H1 (cell line): Measurements from ENCODE around the gene PLCL1.

Experiments used
- BRCA1 ChIP-seq: IDR thresholded peaks from 2 replicates; pipeline ENCODE4 v1.6.1; 2012; ENCODE audit warnings: low read depth, low read length, improper control_type of control experiment
- CEBPB ChIP-seq: IDR thresholded peaks from 2 replicates; pipeline ENCODE4 v1.6.1; 2012; ENCODE audit warnings: low read depth, low read length
- CHD2 ChIP-seq: IDR thresholded peaks from 2 replicates; pipeline ENCODE4 v1.6.1; 2012; ENCODE audit warnings: low read length, improper control_type of control experiment
- CTCF ChIP-seq, 3 experiments: IDR thresholded peaks; 1 replicate in 2 of 3; 2 replicates in 1 of 3; pipeline versions ENCODE4 v1.5.1 to v1.6.1; 2011; ENCODE audit warnings: low read length in 3 of 3, mild to moderate bottlenecking in 3 of 3, inconsistent platforms in 2 of 3, low read depth in 1 of 3, moderate library complexity in 1 of 3; ENCODE audit not compliant: insufficient read depth in 1 of 3; ENCODE audit errors: control extremely low read depth in 1 of 3
- EP300 ChIP-seq, 2 experiments: IDR thresholded peaks; 1 replicate in 1 of 2; 2 replicates in 1 of 2; pipeline ENCODE4 v1.6.1; 2011 to 2012; ENCODE audit warnings: low read depth in 2 of 2, low read length in 2 of 2, mild to moderate bottlenecking in 2 of 2, borderline replicate concordance in 1 of 2, inconsistent platforms in 1 of 2, moderate library complexity in 1 of 2
- EZH2 ChIP-seq: fragments of 200-600 bp; sonication (generic); IDR thresholded peaks from 2 replicates; pipeline ENCODE4 v1.7.1; 2012; ENCODE audit warnings: low read depth, mild to moderate bottlenecking, moderate library complexity, low read length, inconsistent platforms; ENCODE audit not compliant: severe bottlenecking
- POLR2AphosphoS5 ChIP-seq: IDR thresholded peaks from 2 replicates; pipeline ENCODE4 v1.6.1; 2011; ENCODE audit warnings: low read depth, low read length
- RFX5 ChIP-seq: IDR thresholded peaks from 2 replicates; pipeline ENCODE4 v1.6.1; 2011; ENCODE audit warnings: low read depth, low read length, improper control_type of control experiment, borderline replicate concordance
- SIN3A ChIP-seq, 2 experiments: IDR thresholded peaks in 1 of 2; conservative IDR thresholded peaks in 1 of 2; 2 replicates each; pipeline ENCODE4 v1.6.1; 2011 to 2012; ENCODE audit warnings: low read length in 2 of 2, improper control_type of control experiment in 1 of 2, low read depth in 1 of 2, mild to moderate bottlenecking in 1 of 2
- TCF12 ChIP-seq: IDR thresholded peaks from 2 replicates; pipeline ENCODE4 v1.6.1; 2011; ENCODE audit warnings: low read depth, mild to moderate bottlenecking, low read length
- USF2 ChIP-seq: IDR thresholded peaks from 2 replicates; pipeline ENCODE4 v1.6.1; 2011; ENCODE audit warnings: low read length, improper control_type of control experiment
- ZNF274 ChIP-seq: IDR thresholded peaks from 2 replicates; pipeline ENCODE4 v1.7.0; 2012; ENCODE audit warnings: low read length, borderline replicate concordance; ENCODE audit errors: extremely low read depth
- TF ChIP-seq, protein P1 (sequence below): IDR thresholded peaks from 2 replicates; pipeline ENCODE4 v1.6.1; 2011; ENCODE audit warnings: low read depth, mild to moderate bottlenecking, low read length; ENCODE audit not compliant: insufficient read depth

DNA sequence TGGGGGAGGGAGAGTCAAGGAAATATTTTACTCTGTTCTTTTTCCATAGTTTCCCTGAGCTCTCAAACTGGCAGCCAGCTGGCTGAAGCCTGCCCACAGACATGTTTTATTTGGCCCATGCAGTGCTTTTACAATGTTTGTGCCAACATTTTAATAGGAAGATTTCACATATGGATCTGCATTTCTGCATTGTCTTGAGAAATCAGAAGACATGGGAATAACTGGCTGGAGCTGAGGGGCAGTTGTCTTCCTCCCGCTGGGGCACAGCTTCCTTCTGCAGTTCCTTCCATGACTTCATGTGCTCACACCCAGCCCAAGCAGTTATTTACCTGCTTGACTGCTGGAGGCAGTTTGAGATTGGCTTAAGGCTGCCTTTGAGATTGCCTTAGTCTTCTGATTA, 74.4 kb downstream of the PLCL1 start:
- TF ChIP-seq CTCF (IDR thresholded peaks at IDR 0.05; ENCODE audit: control extremely low read depth in 1 of 3, insufficient read depth in 1 of 3, low read depth in 1 of 3, low read length in 3 of 3), result no peak
- no peak for TF ChIP-seq TCF12
- TF ChIP-seq, protein P1, sequence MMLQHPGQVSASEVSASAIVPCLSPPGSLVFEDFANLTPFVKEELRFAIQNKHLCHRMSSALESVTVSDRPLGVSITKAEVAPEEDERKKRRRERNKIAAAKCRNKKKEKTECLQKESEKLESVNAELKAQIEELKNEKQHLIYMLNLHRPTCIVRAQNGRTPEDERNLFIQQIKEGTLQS, result no peak
- no peak for TF ChIP-seq EP300 (IDR thresholded peaks at IDR 0.05; ENCODE audit: borderline replicate concordance in 1 of 2, low read depth in 2 of 2, low read length in 2 of 2)
- no peak for TF ChIP-seq BRCA1
- TF ChIP-seq SIN3A (conservative IDR thresholded peaks at IDR 0.05 in 1 of 2, IDR thresholded peaks at IDR 0.05 in 1 of 2; ENCODE audit: low read depth in 1 of 2, low read length in 2 of 2), result no peak
- TF ChIP-seq EZH2, result no peak
- TF ChIP-seq CHD2, result no peak
- no peak for TF ChIP-seq CEBPB
- TF ChIP-seq RFX5, result no peak
- no peak for TF ChIP-seq POLR2AphosphoS5
- no peak for TF ChIP-seq ZNF274
- no peak for TF ChIP-seq USF2
